Measurements from ENCODE around the gene MYO9A. TPM values are rescaled to one million over a fixed set of nuclear protein-coding genes. Genes with fewer than 3 reads are reported as not detected.

Gene MYO9A
- total RNA-seq, 1 experiment from 2014 or later = 41.6 TPM

DNA sequence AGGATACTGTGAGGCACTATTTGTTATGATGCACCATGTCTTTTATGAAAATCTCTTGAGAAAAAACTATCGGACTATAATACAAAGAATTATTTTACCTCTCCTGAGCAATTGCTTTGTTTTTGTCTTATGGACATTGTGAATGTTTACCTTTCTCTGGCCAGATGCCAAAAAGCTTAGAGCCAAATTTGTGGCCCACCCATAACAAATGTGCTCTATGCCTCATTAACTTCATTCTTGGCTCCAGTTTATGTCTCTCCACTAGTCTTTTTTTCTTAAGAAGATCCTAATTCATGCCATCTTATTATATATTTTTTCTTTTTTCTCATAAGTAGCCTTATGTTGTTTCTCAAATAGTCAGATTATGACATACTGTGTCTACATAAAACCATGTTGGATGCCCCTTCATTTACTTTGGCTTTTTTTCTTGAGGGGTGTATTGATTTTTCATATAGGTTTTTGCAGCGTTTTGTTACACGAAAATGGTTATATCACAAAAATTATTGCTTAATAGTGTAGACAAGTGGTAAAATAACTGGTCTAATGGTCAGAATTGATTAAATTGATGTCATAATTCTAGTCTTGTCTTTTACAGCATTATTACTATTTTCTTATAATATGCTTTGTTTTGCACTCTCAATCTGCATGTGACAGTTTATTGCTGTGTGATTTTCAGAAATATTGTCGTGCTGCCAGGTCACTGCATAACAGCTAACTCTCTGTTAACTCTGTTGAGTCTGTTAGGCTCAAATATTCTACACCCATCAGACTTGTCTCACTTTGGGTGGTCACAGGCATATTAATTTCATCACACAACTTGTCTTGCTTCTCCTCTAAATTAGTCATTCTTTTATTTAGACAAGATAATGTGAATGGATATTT is 18.5 kb upstream of the MYO9A start:
- no peaks in the 10 kb centered on the region for H3K27me3 ChIP-seq (ENCODE audit: control insufficient read depth, insufficient read depth, low read length)
- ChIA-PET CTCF (interaction anchor here (0.6 kb wide), 1 partner anchor 560 kb away, joined by 4 read pairs; no protein-coding TSS in a partner anchor), POLR2A (no interaction called here)
- H3K4me3 ChIP-seq (ENCODE audit: low read depth in 2 of 2, low read length in 2 of 2) = no peak overlapping the region
- H3K36me3 ChIP-seq (ENCODE audit: control insufficient read depth, insufficient read depth, low read length) = no peaks in the 10 kb centered on the region
- 0 out of 2 replicates have a peak, but pooled peaks cover 3% of the 10 kb centered on the region for H3K4me1 ChIP-seq (ENCODE audit: control insufficient read depth, insufficient read depth, low read length)
- ATAC-seq = no peak
- no peak for DNase-seq (ENCODE audit: low read depth, low spot score)
- no TSS peak for BruUV-seq (replicated peaks)
- in situ Hi-C loops (cut with HindIII; ENCODE audit: low pct_unique_long_range_greater_than_20kb, low sequenced_read_pairs) (no loop called here), intact Hi-C loops (cut with micrococcal nuclease; ENCODE audit: unreplicated experiment) (no loop called here)
- no peak overlapping the region for H3K27ac ChIP-seq (ENCODE audit: low read length)
- no peaks in the 10 kb centered on the region for H3K9me3 ChIP-seq (ENCODE audit: control insufficient read depth, insufficient read depth, low read depth, low read length)
- TF ChIP-seq, protein P1, sequence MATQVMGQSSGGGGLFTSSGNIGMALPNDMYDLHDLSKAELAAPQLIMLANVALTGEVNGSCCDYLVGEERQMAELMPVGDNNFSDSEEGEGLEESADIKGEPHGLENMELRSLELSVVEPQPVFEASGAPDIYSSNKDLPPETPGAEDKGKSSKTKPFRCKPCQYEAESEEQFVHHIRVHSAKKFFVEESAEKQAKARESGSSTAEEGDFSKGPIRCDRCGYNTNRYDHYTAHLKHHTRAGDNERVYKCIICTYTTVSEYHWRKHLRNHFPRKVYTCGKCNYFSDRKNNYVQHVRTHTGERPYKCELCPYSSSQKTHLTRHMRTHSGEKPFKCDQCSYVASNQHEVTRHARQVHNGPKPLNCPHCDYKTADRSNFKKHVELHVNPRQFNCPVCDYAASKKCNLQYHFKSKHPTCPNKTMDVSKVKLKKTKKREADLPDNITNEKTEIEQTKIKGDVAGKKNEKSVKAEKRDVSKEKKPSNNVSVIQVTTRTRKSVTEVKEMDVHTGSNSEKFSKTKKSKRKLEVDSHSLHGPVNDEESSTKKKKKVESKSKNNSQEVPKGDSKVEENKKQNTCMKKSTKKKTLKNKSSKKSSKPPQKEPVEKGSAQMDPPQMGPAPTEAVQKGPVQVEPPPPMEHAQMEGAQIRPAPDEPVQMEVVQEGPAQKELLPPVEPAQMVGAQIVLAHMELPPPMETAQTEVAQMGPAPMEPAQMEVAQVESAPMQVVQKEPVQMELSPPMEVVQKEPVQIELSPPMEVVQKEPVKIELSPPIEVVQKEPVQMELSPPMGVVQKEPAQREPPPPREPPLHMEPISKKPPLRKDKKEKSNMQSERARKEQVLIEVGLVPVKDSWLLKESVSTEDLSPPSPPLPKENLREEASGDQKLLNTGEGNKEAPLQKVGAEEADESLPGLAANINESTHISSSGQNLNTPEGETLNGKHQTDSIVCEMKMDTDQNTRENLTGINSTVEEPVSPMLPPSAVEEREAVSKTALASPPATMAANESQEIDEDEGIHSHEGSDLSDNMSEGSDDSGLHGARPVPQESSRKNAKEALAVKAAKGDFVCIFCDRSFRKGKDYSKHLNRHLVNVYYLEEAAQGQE (IDR thresholded peaks at IDR 0.05; ENCODE audit: insufficient read depth in 1 of 2, low read depth in 2 of 2, low read length in 1 of 2) = no peak
- TF ChIP-seq SIN3A (IDR thresholded peaks at IDR 0.05; ENCODE audit: borderline replicate concordance, insufficient read depth, low read depth, low read length) = no peak
- TF ChIP-seq, protein P2, sequence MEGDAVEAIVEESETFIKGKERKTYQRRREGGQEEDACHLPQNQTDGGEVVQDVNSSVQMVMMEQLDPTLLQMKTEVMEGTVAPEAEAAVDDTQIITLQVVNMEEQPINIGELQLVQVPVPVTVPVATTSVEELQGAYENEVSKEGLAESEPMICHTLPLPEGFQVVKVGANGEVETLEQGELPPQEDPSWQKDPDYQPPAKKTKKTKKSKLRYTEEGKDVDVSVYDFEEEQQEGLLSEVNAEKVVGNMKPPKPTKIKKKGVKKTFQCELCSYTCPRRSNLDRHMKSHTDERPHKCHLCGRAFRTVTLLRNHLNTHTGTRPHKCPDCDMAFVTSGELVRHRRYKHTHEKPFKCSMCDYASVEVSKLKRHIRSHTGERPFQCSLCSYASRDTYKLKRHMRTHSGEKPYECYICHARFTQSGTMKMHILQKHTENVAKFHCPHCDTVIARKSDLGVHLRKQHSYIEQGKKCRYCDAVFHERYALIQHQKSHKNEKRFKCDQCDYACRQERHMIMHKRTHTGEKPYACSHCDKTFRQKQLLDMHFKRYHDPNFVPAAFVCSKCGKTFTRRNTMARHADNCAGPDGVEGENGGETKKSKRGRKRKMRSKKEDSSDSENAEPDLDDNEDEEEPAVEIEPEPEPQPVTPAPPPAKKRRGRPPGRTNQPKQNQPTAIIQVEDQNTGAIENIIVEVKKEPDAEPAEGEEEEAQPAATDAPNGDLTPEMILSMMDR (IDR thresholded peaks at IDR 0.05) = no peak
- no peak for TF ChIP-seq TCF7L2 (IDR thresholded peaks at IDR 0.05; ENCODE audit: low read depth, low read length)
- no peak for TF ChIP-seq POLR2AphosphoS5 (IDR thresholded peaks at IDR 0.05; ENCODE audit: low read depth, low read length)

DNA sequence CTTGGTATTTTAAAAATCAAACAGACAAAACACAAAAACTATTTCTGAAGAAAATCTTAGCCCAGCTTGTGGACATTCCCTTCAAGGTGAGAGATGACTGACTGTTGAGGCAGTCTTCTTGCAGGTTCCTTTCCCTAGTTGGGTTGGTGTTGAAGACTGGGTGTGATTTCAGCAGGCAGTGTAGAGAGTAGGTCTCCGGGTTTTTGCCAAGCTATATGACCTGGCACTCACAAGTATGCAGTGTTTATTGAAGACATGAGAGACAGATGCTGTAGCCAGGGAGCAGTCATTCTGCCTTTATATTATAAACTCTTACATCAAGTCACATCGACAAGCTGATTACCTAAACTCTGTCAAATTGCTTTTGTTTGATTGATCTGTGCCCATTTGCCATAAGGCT is 17.8 kb upstream of the MYO9A start:
- TF ChIP-seq, protein P1 (IDR thresholded peaks at IDR 0.05; ENCODE audit: insufficient read depth in 1 of 2, low read depth in 2 of 2, low read length in 1 of 2) = no peak
- TF ChIP-seq, protein P2 (IDR thresholded peaks at IDR 0.05) = no peak
- no peak for TF ChIP-seq POLR2AphosphoS5 (IDR thresholded peaks at IDR 0.05; ENCODE audit: low read depth, low read length)
- H3K36me3 ChIP-seq (ENCODE audit: control insufficient read depth, insufficient read depth, low read length) = no peaks in the 10 kb centered on the region
- no peaks in the 10 kb centered on the region for H3K27me3 ChIP-seq (ENCODE audit: control insufficient read depth, insufficient read depth, low read length)
- H3K4me3 ChIP-seq (ENCODE audit: low read depth in 2 of 2, low read length in 2 of 2) = no peak overlapping the region
- DNase-seq (ENCODE audit: low read depth, low spot score) = no peak
- ATAC-seq = no peak
- 0 out of 2 replicates have a peak, but pooled peaks cover 3% of the 10 kb centered on the region for H3K4me1 ChIP-seq (ENCODE audit: control insufficient read depth, insufficient read depth, low read length)
- POLR2A ChIA-PET = no interaction called here
- in situ Hi-C loops (cut with HindIII; ENCODE audit: low pct_unique_long_range_greater_than_20kb, low sequenced_read_pairs) = no loop called here
- CTCF ChIA-PET = no interaction called here
- intact Hi-C loops (cut with micrococcal nuclease; ENCODE audit: unreplicated experiment) = no loop called here
- BruUV-seq (replicated peaks) = no TSS peak
- no peaks in the 10 kb centered on the region for H3K9me3 ChIP-seq (ENCODE audit: control insufficient read depth, insufficient read depth, low read depth, low read length)
- no peak overlapping the region for H3K27ac ChIP-seq (ENCODE audit: low read length)

All from Panc1 (cell line).